ENCODE data around the gene MDM4.
A peak's percentile ranks its signal among the peaks of the same experiment; 100 is the strongest.

Gene MDM4

DNA sequence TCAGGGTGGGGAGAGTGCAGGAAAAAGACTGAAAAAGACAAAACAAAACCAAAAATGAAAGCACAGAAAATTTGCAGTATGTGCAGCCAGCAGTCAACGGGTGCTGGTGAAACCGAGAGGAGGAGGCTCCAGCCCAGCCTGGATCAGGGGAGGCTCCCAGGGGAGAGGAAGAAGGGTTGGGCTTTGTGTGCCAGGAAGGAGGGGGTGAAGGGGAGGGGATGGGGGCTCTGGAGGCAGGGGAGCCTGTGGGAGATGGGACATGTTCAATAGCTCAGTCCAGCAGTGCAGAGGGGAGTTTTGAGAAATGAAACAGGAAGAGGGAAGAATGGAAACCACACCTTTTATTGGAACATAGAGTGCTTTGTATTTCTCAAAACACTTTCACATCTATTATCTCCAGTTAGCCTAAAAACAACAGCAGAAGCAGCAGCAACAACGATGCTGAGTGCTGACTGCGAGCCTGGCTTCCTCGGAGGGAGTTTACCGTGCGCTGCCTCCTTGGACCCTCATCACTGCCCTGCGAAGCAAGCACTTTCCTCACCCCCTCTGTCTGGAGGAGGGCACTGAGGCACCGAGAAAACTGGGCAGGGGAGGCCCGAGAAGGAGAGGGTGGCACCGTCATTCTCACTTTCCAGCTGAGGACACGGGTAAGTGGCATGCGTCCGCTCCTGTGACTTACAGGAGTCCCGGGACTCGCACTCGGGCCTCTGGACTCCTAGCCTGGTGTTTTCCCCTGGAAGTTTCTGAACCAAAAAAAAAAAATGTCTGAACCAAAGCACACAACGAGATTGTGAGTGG is 62.9 kb downstream of the MDM4 start:
- DNase-seq (ENCODE audit: low read depth): peak; percentile 13

DNA sequence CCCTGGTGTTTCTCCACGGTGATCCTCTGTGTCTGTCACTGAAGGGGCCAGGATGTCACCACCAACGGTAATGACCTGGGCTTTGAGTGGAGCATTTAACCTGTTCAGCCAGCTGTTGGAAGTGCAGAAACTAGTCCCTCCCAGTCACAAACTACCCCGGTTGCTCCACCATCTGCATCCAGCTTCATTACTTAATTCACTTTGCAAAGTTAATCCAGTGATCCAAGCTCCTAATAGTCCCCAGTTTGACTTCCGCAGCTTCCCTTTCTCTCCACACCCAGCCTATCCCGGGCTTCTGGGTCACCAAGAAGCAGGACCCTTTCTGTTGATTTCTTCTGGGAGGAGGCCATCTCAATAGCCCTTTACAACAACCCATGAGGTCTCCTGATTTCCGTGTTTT is 63.5 kb downstream of the MDM4 start:
- DNase-seq (ENCODE audit: low read depth): no peak

DNA sequence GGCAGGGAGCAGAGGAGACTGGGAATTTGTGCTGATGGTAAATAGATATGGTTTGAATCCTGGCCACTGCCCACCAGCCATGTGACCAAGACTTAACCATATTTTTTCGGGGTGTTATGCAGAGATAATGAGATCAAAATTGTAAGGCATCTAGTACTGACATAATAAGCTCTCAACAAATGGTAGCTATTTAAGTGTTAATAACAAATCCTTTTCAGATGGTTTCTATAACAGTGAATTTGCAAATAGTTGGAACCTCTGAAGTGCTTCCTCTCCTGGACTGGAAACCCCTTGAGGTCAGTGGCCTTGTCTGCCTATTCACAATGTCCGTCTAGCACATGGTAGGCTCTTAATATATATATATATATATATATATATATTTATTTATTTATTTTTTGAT is 64.7 kb downstream of the MDM4 start:
- no peak for DNase-seq (ENCODE audit: low read depth)

DNA sequence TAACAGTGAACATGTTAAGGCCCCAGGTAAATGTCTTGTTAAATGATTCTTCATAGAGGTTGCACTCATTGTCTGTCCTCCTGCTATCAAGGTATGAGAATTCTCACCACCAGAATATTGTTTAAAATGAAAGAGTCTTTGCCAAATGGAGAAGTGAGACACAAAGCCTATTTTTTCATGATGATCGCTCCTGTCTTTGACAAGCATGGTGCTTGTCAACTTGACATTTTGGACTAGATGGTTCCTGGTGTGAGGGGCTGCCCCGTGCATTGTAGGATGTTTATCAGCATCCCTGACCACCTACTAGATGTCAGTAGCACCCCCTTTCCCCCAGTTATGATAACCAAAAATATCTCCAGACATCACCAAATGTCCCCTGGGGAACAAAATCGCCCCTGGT is 65.6 kb downstream of the MDM4 start:
- DNase-seq (ENCODE audit: low read depth): no peak

DNA sequence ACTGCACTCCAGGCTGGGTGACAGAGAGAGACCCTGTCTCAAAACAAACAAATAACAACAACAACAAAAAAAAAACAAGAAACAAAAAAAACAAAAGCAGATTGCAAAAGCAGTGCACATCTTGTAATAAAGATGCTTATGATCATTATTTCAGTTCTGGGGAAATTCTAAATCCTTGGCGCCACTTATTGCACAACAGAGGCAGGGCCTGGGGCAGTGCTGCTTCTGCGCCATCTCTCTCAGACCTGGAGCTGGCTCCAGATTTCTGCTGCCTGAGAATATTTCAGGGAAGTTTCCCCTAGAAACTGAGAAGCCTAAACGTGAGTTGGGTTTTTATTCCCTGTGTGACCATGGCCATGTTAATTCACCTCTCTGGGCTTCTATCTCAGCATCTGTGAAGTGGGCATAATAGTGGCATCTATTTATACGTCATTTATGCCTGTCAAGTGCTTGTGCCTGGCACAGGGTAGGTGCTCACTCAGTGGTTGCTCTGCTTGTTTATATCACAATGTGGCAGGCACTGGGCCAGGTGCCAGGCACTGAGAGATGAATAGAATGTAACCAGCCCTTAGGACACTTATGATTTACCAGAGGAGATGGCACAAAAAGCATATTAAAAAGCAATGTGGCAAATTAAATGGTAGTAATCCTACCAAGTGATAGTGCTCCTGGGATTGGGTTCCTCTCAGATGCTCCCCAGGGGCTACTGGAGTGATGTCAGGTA is 67.9 kb downstream of the MDM4 start:
- DNase-seq (ENCODE audit: low read depth): no peak

DNA sequence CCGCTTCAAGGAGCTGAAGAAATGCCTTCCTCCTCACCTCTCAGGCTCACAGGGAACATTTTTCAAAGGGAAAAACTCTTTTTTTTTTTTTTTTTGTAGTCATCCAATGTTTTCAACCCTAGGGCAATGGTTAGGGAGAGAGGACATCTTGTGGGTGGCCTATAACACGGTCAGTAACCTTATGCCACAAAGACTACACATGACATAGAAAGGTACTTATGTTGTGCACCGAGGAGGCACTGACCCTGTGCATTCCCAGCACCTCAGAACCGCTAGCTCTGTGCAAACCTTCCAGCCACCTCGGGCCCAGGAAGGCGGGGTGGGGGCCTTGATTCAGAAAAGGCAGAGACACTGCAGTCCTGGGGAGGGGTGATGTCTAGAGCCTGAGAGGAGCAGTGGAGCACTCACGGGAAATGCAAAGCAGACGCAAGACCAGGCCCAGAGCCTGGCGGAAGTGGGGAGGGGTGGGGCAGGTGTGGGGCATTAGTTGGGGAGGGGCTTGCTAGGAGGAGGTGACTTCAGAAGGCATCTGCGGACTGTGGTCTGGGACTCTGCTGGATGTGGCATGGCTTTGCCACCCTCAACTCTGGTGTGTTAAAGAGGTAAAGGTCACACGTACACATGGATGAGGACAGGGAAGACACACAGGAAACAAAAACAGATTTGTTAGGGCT is 68.6 kb downstream of the MDM4 start:
- no peak for DNase-seq (ENCODE audit: low read depth)

DNA sequence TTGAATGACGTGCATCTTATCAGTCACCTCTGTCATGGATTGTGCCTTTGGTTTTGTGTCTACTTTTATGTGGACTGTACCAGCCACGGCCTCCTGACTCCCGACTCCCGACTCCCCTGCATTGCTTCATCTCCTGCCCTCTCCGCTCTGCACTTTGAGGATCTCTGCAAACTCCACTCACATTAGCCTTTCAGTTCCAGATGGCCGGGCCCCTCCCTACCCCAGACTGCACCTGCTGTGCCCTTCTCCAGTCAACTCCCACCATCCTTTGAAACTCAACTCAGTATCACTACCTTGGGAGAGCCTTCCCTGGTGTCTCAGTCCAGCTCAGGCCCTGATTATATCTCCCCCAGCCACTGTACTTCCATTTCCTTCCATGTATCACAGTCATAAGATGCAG is 71.4 kb downstream of the MDM4 start:
- no peak for DNase-seq (ENCODE audit: low read depth)

DNA sequence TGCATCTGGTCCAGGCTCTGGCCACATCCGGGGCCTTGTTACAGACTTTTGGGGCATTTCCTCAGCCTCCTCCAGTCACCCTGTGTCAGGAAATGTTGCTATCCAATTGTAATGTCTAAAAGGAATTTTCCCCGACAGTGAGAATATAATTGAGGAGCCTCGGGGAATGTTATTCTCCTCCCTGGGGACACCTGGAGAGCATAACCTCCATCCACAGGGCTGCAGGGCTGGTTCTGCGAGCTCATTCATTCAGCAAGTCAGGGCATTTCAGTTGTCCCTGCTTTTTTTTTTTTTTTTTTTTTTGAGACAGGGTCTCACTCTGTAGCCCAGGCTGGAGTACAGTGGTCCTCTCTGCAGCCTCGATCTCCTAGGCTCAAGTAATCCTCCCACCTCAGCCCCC is 72.6 kb downstream of the MDM4 start:
- no peak for DNase-seq (ENCODE audit: low read depth)

DNA sequence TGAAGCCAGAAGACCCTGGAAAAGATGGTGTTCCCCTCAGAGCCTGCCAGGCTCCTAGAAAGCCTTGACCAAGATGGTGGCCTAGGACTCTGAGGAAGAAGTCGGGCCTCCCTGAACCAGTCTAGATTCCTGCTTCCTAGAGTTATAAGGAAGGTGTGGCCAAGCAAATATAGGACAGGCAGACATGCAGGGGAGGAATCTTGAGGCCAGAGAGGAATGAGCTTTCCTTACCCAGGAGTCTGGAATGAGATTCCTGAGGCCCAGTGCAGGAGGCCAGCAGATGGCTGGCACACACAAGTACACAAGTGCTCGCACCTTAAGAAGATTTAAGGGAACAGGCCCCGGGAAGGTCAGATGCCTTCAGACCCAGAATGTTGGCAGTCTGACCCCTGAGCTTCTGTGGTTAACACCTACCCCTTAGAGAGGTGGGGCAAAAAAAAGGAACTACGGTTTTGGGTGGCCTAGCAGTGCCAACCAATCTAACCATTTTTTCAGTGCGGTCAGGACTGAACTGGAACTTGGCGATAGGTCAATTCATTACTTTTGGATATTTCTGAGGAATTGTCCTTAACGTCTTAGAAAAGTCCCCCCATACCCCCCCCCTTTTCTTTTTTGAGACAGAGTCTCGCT is 73.3 kb downstream of the MDM4 start:
- DNase-seq (ENCODE audit: low read depth): no peak

DNA sequence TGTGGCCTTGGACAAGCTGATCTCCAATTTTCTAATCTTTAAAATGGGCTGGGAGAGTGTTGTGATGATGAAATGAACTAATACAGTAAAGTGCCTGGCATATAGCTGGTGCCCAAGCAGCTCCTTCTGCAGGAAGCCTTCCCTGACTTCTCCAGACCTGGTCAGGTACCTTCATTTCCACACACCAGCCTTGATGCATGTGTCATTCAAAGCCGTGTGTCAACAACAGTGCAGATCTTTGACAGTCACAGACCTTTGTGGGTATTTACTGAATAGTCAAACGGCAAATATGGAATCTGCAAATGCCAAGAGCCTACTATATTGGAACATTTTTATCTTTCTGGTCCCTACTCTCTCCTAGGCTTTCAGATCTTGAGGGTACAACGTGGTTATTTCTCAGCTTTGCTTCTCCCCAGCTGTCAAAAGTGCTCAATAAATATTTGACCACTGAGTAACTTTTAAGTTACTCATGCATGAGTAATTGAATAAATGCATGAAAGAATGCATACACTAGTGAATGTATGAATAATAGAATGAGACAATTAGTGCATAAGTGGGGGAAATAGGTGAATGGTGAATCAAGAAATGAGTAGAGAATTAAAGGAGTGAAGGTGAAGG is 75.4 kb downstream of the MDM4 start:
- peak; percentile 33 for DNase-seq (ENCODE audit: low read depth)

DNA sequence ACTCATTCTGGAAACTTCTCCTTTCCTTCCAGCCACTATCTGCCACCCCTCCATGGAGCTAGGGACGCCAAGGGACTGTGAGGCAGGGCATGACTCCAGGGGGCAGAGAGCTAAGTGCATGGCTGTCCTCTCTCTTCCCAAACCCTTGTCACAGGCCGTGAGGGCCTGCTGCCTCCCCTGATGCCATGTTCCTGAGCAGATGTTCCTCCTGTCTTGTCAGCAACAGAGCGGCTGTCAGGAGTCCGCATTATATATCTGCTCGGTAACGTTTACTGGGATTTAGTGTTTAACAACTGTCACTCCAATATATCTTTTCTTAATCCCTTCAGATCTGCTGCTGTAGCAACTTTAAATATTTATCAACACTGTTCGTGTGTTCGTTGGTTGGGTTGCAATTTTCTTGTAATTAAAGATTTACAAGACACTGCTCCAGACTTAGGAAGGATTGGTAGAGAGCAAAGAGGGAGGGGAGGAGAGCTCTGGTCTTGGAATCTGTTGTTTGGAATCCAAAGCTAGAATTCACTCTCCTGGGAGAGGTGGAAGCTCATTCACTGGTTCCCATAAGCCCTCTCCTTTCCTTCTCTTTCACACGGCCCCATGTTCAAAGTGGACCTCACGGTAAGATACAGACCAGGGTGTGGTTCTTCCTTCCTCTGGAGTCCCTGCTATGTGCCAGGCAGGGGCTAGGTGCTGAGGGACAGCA is 76.2 kb downstream of the MDM4 start:
- no peak for DNase-seq (ENCODE audit: low read depth)

DNA sequence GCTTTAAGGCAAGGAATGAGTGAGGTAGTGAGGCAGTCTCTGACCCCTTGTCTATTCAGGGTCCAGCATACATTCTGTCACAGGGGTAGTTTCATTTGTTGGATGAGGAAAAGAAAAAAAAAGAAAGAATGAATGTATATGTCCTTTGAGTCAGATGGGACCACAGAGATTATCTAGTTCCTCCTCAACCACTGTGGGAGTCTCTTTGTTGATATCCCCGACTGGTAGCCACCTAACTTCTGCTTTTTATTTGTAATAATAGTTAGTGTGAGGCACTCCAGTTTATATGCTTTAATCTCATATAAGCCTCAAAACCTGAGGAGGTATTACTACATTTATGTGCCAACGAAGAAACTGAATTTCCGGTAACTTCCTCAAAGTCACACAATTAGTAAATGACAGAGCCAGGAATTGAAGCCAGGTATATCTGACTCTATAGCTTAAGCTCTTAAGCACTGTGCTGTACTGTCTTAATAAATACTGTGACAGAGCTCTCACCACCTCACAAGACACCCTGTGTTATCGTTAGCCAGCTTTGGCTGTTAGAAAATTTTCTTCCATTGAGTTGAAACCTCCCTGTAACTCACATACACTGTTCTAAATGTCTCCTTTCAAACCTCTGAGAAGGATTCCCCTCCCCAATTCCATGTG is 82.2 kb downstream of the MDM4 start:
- no peak for DNase-seq (ENCODE audit: low read depth)

DNA sequence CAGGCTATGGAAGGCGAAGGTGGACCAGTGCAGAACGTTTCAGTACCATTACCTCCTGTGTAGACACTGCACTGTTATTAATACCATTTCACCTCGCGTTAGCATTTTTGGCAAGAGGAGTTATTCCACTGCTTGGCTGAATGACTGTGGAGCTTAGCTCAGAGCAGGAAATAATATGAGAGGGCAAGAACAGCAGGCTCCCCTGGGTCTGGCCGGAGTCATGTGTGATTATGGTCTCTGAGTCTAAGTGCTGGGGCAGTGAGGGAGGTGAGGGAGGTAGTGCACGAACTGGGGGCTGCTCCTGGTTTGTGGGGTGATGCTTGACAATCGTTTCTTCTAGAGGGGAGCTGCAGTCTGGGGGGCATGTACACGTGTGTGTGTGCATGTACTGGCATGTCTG is 82.9 kb downstream of the MDM4 start:
- no peak for DNase-seq (ENCODE audit: low read depth)

DNA sequence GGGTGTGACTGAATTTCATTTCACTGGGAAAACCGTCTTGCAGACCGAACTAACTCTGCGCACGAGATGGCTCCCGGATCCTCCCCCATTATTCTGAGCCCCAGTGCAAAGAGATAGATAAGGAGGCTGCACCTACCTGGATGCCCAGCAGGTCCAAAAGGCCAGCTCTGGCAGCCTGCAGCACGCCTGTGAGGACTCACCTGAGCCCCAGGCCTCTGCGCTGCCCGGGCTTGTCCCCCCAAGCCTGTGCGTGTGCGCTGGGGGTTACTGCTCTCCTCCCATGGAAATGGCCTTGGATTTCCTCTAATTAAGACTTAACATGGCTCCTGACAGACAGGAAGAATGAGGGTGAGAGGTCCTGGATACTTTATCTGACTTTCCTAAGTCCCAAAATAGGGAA is 83.4 kb downstream of the MDM4 start:
- no peak for DNase-seq (ENCODE audit: low read depth)

DNA sequence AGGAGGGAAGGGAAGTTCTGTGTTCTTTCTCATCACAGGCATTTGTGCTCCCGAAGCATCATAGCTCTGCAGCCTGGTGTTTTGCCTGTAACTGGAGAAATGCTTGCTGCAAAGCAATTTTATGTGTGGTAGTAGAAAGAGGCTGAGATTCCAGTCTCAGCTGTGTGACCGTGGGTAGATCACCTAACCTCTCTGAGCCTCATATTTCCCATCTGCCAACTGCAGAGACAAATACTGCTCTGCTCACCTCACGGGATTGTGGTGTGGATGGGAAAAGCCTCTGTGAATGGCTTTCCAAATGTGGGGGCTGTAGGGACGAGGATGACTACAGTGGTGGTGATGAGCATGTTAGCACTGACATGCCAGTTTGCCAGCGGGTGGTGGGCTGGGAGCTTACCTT is 84.0 kb downstream of the MDM4 start:
- no peak for DNase-seq (ENCODE audit: low read depth)

DNA sequence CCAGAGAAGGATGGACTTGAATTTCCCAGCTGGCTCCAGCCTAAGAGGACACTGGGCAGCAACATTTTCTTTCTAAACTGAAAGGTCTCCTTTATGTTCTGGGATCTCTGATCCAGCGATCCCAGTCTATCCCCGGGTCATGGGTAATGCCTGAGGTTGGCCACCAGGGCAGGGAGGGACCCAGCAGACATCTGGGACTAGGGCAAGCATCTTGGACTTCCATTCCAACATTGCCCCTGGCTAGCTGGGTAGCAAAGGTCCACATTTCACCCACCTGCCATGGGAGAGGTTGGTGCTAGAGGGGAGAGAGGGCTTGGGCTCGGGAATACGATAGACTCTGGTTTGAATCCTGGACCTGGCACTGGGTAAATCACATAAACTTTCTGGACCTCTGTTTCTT is 84.8 kb downstream of the MDM4 start:
- no peak for DNase-seq (ENCODE audit: low read depth)

DNA sequence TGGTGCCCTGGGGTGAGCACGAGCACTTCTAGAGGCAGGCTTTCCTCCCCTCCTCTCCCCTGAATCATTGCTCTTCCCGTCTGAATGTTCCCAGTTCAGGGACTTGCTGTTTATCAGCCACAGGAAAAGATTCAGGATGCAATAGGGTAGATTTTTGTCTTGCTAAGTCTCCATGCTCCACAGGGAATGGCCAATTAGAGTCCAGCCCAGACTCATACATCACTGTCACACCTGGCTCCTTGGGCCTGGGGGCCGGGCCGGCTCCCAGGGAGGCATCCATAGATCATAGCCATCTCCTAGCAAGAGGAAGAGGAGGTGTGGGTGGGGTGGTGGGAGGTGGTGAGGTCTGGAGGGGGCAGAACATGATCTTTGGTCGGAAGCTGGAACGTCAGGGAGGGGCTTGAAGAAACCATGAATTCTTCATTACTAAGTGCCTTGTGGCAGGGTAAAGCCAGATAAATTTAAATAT is 85.9 kb downstream of the MDM4 start:
- DNase-seq (ENCODE audit: low read depth): no peak

DNA sequence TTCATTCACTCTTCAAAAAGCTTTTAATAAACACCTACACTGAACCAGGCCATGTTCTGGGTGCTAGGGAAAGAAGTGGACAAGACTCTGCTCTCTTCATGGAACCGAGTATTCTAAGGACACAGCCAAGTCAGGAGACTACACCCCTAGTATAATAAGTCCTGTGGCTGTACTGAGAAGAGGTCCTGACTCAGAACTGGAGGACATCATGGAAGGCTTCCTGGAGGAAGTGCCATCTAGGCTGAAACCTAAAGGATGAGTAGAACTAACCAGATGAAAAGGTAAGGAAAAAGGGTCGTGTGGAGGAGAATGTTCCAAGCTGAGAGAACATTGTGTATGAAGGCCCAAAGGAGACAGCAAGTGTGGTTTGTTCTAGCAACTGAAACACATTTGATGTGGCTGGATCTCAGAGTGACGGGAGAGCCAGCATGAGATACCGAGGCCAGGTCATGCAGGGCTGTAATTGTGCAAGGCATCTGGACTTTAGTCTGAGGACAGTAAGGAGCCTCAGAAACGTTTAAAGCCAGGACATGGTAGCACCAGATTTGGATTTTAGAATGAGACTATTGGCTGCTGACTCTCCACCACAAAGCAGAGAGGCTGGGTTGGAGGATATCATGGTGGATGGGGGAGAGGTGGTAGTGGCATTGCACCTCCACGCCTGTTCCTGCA is 86.8 kb downstream of the MDM4 start:
- DNase-seq (ENCODE audit: low read depth): no peak

DNA sequence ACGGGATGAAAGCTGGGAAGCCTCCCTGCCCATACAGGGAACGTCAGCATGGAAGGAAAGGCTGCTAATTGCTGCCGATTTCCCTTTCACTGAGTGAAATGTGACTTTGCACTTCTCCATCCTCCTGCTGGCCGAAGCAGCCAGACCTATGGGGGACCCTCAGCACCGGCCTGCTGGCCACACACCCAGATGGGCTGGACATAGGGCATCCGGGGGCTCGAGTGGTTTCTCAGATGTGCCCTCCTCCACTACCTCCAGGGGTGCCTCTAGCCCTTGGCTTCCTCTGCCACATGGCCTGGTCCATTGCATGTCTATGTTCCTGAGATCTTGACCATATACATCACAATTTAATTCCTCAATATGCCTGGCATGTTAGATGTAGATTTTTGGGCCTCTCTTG is 89.6 kb downstream of the MDM4 start:
- DNase-seq (ENCODE audit: low read depth): no peak
